HG02759 (cell line): Measurements from ENCODE around the gene MRPL37.
"Not testable (repeated sequence)": the region's sequence is repeated elsewhere in the genome, so short reads cannot be mapped to it uniquely, and the experiment has no call there.

Source experiments
- ATAC-seq: cut with Tn5 transposase; IDR thresholded peaks from one replicate; pipeline ENCODE4 v1.9.1; 2021; ENCODE audit warnings: mild to moderate bottlenecking, moderate library complexity; ENCODE audit not compliant: unreplicated experiment

Gene MRPL37

DNA sequence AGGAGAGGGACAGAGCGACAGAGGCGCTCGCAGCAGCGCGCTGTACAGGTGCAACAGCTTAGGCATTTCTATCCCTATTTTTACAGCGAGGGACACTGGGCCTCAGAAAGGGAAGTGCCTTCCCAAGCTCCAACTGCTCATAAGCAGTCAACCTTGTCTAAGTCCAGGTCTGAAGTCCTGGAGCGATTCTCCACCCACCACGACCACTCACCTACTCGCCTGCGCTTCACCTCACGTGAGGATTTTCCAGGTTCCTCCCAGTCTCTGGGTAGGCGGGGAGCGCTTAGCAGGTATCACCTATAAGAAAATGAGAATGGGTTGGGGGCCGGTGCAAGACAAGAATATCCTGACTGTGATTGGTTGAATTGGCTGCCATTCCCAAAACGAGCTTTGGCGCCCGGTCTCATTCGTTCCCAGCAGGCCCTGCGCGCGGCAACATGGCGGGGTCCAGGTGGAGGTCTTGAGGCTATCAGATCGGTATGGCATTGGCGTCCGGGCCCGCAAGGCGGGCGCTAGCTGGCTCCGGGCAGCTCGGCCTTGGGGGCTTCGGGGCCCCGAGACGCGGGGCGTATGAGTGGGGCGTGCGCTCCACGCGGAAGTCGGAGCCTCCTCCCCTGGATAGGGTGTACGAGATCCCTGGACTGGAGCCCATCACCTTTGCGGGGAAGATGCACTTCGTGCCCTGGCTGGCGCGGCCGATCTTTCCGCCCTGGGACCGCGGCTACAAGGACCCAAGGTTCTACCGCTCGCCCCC is at the start of gene MRPL37, which contains the start of gene CYB5RL:
Gene MRPL37, plus strand, starts transcription at position 403 of the 754 bp plus-strand sequence. Its CDS starts 77 bp downstream, at position 480.
Gene CYB5RL, minus strand, starts transcription at position 266 of the 754 bp plus-strand sequence. CDS start 4,414 bp downstream, outside the sequence.
- ATAC-seq: peak; percentile 95

GRCh38 chr1:54151013-54151412 is 49.0 kb upstream of the MRPL37 start:
- ATAC-seq: no peak

DNA sequence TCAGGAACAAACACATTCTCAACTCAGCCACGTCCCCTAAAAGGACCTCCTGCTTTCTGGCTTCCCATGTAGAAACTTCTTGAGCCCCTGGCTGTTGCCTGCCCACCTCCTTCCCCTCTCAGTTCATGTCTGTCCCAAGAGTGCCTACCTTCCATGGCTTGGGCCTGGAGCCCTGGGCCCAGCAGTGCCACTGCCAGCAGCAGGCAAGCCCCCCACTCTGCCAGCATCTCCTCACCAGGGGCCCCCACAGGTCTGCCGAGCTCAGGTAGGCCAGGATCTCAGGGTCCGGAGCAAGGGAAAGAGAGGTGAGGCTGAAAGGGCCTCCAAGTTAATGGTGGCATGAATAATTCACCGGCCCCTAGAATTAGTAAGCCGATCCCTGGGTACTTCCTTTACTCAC is 47.3 kb upstream of the MRPL37 start, which contains the start of gene CDCP2:
Gene CDCP2, minus strand, starts transcription at position 305 of the 400 bp plus-strand sequence. Its CDS starts 78 bp downstream, at position 227.
- no peak for ATAC-seq

DNA sequence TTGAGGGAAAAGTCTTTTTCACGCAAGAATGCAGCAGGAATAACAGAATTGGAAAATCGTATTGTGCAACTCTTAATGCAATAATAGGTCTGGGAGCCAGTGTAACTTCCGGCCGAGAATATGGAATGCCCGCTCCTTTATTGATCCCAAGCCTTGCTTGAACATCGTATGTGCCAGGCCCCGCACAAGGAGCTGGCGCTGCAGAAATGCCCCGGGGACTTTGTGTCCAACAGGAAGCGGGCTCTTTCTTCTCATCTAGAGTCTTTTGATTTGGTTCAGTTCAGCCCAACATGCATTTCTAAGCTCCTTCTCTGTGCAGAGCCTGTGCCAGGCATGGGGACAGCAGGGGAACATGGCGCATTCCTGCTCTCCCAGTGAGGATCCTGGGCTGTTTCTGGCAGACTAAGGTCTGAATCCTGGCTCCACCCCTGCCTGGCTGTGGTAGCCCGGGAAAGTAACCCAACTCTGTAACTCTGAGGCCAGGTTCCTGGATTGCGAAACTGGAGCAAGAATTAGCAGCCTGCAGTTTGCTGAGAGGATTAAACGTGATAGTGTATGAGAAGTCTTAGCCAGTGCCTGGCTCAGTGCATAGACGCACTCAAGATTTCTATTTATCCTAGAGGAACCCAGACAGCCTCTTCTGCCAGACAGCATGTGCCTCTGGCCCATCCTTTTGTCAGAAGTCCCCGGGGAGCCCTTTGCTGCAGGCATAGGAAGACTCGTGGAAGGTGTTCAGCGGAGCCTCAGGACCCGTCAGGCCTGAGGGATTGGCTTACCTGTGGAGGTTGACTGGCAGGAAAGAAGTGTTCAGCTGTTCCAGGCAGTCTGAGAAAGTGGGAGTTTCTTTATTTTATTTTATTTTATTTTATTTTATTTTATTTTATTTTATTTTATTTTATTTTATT is 46.2 kb upstream of the MRPL37 start:
- no peak for ATAC-seq

DNA sequence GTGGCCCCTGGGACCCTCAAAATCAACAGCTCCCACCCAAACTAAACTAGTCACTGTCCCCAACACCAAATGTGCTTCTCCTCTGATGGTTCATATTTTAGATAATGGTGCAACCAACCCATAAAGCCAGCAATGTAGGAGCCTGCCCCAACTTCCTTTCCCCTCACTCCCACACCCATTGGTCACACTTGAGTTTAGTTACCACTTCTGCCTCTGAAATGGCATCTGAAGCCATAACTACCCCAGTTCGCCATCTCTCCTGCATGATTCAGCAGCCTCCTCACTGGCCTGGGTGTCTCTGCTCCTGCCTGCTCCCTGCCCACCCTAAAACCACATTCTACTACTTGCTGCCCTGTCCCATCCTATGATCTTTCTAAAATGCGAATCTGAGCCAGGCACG is 43.8 kb upstream of the MRPL37 start:
- no peak for ATAC-seq

DNA sequence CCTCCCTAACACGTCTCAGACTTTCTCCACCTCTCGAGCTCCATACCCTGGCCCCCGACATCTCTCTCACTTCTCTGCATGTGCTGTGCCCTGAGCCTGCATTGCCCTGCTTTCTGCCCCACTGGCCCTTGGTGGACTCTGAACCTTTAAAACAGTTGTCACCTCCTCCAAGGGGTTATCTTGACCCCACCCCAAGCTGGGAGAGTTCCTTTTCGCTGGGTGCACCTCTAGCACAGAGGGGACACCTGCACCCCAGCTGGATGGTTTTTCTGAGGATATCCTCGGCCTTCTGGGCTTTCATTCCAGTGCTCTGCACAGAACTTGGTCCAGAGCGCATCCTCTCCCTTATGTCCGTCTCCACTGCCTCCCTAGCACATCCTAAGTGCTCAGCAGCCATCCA is 43.0 kb upstream of the MRPL37 start:
- no peak for ATAC-seq

DNA sequence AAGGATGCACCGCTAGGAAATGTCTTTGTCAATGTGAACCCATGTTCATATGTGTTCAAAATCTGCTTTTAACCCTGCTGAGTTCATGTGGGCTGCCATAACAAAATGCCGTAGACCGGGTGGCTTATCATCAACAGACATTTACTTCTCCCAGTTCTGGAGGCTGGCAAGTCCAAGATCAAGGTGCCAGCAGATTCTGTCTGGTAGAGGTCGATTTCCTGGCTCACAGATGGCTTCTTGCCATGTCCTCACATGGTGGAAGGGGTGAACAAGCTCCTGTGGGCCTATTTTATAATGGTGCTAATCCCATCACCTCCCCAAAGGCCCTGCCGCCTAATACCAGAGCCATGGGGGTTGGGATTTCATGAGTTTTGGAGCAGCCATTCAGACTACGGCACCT is 42.6 kb upstream of the MRPL37 start:
- no peak for ATAC-seq

DNA sequence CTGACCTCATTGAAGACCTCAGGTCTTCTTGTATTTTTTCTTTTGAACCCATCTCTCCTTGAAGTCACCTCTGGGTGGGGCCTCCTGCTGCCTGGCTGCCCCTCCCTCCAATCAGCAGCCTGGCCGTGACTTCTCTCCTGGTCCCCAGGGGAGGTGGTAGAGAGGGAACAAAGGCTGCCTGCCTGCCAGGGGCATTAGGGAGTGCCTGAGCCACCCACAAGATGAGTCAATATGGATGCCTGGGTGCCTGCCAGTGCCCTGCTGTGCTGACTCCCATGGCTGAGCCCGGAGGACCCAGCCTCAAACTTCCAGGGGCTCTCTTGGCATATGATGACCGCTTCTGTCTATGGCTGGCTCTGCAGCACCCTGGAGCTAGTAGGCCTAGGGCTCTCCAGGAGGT is 41.9 kb upstream of the MRPL37 start:
- ATAC-seq: no peak

GRCh38 chr1:54159733-54160316 is 40.1 kb upstream of the MRPL37 start:
- ATAC-seq: no peak

DNA sequence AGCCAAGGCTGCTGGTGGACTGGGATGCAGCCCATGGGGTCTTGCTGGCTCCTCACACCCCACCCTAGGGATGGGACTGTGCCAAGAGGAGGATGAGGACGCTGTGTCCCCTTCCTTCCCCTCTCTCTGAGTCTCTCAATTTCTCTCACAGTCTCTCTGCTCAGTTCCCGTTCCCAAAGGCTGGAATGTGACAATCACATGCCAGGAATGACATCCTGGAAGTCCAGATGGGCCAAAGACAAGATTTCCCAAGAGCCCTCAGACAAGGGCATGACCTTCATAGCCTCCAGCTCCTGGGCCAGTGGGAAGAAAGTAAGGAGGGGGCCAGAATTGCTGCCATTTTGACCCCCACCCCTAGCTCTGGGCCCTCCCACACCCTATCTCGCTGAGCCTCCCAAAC is 39.6 kb upstream of the MRPL37 start:
- ATAC-seq: no peak

DNA sequence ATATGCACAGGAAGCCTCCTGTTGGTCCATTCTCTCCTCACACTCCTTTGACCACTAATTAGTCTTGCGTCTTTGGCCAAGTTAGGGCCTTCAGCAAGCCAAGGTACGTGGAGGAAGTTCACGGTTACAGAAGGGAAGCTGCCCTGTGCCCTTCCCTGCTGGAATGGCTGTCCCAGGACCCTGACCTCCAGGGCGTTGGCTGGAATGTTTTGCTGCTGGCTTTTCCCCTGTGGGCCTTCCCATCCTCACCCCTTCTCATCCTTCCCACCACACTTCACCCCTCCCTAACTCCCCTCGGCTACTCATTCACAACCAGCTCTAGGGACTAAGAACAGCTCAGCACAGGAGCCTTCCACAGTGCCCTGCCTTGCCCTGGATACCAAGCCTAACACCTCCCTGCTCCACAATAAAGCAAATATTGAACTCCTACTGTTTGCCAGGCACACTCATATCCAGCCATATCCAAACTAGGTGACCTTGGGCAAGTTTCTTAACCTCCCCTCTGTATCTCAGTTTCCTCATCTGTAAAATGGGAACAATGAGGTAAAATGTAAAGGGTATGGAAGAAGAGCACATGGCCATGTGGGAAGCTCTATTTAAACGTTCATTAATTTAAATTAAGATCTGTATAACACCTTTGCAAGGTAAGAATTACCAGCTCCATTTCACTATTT is 38.3 kb upstream of the MRPL37 start:
- ATAC-seq: no peak

- no peak for ATAC-seq
Observed at GRCh38 chr1:54163051-54163450, 36.9 kb upstream of the MRPL37 start.

DNA sequence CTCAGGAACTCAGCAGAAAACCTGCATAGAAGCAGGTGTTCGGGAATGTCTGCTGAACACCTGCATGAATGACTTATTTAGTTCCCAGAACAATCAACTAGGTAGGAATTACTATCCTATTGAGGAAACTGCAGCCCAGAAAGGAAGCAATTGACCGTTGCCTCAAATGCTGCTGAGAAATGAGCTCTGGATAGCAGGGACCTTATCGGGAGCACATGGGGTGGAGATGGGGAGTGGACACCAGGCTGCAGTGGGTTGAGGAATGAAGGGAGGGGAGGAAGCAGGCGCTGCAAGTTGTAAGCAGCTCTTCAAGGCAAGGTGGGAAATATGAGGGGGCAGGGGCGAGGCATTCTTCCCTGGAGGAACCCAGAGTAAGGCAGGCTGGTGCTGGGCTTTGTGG is 36.4 kb upstream of the MRPL37 start:
- no peak for ATAC-seq

GRCh38 chr1:54165146-54165545 is 34.8 kb upstream of the MRPL37 start:
- no peak for ATAC-seq

- not testable (repeated sequence) for ATAC-seq
Observed at GRCh38 chr1:54166357-54166756, 33.6 kb upstream of the MRPL37 start.

- ATAC-seq: no peak
Observed at GRCh38 chr1:54167422-54168139, 32.4 kb upstream of the MRPL37 start.

DNA sequence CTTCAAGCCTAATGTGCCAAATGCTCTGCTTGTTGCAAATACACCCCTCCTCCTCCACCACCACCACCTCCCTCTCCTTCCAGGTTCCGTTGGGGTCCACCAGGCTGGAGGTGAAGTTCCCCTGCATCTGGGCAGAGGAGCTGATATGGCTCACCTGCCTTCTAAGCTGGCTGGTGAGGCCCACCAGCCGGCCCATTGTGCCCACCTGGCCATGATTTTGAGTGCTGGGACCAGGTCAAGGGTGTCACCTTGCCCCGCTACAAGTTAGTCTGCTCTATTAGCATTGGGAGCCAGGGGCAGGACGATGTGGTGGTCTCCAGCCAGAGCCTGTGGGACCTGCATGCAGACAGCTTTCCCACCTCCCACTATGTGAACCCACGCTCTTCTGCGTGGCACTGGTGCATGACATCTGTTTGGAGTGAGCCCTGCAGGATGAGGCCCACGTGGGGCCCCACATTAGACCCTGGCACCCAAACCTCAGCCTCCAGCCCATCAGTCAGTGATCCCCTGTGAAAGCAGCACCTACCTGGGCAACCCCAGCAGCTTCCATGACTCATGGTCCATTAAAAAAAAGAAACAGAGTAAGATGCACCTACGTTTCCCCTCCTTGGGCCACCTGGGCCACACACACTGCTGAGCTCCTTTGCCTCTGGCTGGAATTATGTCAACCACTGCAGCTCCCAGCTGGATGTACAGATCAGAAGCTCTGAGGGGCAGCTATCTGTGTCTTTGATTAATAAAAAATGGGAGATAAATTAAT is 31.6 kb upstream of the MRPL37 start:
- ATAC-seq: no peak

- ATAC-seq: no peak
Observed at GRCh38 chr1:54169068-54169467, 30.9 kb upstream of the MRPL37 start.

GRCh38 chr1:54171016-54171415 is 29.0 kb upstream of the MRPL37 start:
- no peak for ATAC-seq
